ENCODE results near the gene IFI44.

IFI44 gene

DNA sequence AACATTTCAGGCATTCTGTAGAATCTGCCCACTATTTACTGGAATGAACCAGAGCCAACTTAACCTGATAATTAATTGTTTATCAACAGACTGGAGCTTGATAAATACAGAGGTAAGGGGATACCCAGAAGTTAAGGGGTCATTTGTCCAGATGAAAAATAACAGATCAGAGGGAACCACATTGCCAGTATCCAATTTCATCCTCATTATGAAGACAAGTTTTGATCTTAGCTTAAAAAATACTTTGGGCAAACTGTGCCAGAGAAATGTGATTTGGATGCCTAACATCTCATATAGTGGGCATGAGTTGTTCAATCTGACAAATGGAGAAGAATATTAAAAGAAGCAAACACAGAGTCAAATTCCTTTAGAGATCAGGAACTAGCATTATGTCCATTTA is 63.7 kb downstream of the IFI44 start:
- no peak for DNase-seq

All from DMS79 (cell line).